GM12864 (cell line): ENCODE data around the gene COLGALT1.

Experiments used
- DNase-seq: peaks from one replicate; pipeline ENCODE4 v3.0.0-alpha.2; 2011; ENCODE audit warnings: low read depth
- H3K4me3 ChIP-seq: 2 replicates; pipeline ENCODE4 v1.5.1; 2011; ENCODE audit warnings: mild to moderate bottlenecking, low read depth, low read length, control low read depth
- TF ChIP-seq, protein P1 (sequence below): IDR thresholded peaks from 2 replicates; pipeline ENCODE4 v1.5.1; 2011; ENCODE audit warnings: low read depth, mild to moderate bottlenecking, moderate library complexity, low read length, control low read depth, inconsistent platforms; ENCODE audit errors: missing control alignments

The COLGALT1 gene

DNA sequence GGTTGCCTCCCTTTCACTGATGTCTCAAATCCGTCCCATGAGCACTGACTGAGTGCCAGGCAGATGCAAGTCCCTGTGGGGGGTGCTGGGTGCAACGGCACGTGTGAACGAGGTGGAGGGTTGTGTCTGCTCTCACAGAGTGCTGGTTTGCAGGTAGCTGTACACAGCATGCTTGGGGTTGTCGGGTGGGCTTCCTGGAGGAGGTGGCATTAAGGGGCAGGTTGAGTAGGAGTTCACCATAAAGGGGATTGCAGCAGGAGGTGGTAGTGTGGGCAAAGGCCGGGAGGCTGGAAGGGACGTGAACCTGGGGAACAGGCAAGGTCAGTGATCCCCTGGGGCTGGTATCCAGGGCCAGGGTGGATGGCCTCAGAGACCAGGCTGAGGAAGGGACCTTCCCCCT, 17.2 kb downstream of the COLGALT1 start:
- TF ChIP-seq, protein P1, sequence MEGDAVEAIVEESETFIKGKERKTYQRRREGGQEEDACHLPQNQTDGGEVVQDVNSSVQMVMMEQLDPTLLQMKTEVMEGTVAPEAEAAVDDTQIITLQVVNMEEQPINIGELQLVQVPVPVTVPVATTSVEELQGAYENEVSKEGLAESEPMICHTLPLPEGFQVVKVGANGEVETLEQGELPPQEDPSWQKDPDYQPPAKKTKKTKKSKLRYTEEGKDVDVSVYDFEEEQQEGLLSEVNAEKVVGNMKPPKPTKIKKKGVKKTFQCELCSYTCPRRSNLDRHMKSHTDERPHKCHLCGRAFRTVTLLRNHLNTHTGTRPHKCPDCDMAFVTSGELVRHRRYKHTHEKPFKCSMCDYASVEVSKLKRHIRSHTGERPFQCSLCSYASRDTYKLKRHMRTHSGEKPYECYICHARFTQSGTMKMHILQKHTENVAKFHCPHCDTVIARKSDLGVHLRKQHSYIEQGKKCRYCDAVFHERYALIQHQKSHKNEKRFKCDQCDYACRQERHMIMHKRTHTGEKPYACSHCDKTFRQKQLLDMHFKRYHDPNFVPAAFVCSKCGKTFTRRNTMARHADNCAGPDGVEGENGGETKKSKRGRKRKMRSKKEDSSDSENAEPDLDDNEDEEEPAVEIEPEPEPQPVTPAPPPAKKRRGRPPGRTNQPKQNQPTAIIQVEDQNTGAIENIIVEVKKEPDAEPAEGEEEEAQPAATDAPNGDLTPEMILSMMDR: no peak
- DNase-seq: no peak

DNA sequence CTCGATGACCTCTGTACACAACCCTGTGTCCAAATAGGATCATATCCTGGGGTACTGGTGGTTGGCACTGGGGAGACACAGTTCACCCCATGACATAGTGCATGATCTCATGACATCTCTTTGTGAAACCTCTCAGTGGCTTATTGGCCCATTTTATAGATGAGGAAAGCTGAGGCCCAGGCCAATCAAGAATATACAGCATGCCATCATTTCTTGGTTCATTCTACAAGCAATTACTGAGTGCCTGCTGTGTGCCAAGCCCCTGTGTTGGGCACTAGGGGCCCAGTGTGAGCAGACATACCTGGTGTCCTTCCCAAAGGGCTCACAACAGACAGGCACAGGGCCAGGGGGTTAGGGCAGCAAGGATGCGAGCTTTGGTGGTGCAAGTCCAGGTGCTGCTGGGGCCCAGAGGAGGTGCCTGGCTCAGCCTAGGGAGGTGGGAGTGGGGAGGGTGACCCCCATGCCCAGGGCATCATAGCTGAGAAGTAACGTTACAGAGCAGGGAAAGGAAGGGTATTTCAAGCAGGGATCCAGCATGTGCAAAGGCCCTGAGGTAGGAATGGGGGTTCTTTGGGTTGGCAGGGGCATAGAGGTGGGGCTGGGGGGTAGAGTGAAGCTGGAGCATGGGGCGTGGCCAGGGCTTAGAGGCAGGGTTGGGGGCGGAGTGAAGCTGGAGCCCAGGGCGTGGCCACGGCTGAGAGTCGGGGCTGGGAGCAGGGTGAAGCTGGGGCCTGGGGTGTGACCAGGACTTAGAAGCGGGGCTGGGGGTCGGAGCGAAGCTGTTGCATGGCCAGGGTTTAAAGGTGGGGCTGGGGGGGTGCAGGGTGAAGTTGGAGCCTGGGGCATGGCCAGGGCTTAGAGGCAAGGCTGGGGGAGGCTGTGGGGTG, 20.7 kb downstream of the COLGALT1 start:
- no peak overlapping the region for H3K4me3 ChIP-seq
- no peak for DNase-seq
- TF ChIP-seq, protein P1: no peak

More for the DNA sequence above, 17.2 kb downstream of the COLGALT1 start:
- no peak overlapping the region for H3K4me3 ChIP-seq

DNA sequence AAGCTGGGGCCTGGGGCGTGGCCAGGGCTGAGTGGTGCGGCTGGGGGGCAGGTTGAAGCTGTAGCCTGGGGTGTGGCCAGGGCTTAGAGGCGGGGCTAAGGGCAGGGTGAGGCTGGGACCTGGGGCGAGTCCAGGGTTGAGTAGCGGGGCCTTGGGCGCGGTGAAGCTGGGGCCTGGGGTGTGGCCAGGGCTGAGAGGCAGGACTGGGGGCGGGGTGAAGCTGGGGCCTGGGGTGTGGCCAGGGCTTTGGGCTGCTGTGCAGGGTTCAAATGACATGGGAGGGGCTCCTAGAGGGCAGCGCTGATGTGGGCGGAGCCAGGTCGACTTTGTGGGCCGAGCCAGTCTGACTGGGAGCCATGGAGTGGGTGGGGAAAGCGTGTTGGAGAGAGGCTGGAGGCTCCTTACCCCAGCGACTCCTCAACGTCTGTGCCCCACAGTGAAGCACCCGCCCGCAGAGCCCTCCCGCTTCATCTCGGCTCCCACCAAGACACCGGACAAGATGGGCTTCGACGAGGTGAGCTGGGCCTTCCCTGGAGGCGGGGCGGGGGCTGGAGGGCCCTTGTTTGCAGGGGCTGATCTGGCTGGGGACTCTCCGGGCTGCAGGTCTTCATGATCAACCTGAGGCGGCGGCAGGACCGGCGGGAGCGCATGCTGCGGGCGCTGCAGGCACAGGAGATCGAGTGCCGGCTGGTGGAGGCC, 21.5 kb downstream of the COLGALT1 start:
- no peak overlapping the region for H3K4me3 ChIP-seq
- no peak for DNase-seq
- TF ChIP-seq, protein P1: no peak

DNA sequence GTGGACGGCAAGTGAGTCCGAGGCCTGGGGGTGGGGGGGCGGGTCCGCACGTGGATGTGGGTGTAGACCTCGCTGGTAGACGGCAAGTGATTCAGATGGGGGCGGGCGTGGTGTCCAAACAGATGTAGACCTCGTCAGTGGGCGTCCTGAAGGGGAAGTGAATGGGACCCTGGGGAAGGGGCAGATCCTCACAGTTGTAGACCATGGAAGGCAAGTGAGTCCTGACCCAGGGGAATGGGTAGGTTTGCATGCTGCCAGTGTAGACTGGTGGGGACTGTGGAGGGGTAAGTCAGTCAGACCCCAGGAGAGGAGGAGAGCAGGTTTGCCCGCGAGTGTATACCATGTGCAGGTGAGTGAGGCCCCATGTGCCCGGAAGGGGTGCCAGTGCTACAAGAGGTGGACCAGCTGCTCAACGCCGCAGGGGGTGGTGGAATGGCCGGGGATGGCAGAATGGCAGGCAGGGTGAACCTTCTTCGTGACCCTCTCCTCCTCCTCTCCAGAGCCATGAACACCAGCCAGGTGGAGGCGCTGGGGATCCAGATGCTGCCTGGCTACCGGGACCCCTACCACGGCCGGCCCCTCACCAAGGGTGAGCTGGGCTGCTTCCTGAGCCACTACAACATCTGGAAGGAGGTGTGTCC, 22.1 kb downstream of the COLGALT1 start:
- no peak for DNase-seq
- H3K4me3 ChIP-seq: no peak overlapping the region
- TF ChIP-seq, protein P1: no peak

DNA sequence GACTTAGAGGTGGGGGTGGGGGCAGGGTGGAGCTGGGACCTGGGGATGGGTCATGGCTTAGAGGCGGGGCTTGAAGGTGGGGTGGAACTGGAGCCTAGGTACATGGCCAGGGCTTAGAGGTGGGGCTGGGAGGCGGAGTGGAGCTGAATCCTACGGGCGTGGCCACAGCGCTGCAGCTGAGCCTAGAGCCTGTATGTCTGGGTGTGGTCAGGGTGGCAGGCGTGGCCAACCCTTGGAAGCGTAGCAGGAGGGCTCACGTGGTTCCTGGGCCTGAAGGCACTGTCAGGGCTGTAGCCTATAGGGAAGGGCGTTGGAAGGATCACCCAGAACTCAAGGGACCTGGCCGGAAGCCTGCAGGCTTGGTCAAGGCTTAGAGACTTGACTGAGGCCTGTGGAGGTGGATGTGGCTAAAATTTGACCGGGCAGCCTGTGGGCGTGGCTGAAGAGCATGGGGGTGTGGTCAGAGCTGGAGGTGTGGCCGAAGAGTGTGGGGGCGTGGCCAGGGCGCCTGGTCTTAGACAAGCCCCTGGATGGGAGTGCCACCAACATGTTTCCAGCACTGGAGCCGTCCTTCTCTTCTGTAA, 24.3 kb downstream of the COLGALT1 start:
- TF ChIP-seq, protein P1: no peak
- no peak for DNase-seq
- H3K4me3 ChIP-seq: no peak overlapping the region

DNA sequence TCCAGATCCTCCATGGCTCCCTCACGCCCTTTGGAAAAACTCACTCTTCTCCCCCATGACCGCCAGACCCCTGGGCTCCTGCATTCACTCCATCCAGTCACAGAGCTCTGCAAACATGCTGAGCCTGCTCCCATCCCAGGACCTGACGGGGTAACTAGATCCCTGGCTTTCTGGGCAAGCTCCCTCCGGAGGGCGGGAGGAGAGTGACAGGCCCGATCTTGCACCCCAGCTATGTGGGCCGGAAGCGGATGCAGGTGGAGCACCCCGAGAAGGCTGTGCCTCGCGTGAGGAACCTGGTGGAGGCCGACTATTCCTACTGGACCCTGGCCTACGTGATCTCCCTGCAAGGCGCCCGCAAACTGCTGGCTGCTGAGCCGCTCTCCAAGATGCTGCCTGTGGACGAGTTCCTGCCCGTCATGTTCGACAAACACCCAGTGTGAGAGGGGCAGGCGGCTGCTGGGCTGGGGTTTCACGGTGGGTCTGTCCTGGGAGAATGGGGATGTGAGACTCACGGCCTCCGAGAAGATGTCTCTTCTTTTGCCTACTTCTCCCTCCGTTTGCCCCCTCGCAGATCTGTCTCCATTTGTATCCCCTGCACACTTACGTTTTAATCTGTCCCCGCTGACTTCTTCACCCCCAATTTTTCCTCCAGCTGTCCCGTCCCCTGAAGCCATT, 25.2 kb downstream of the COLGALT1 start:
- no peak for DNase-seq
- H3K4me3 ChIP-seq: no peak overlapping the region
- TF ChIP-seq, protein P1: no peak
